ENCODE results near the gene OR52N4. TPM values are rescaled to one million over a fixed set of nuclear protein-coding genes. Genes with fewer than 3 reads are reported as not detected.

The OR52N4 gene
- total RNA-seq, result 0.33 TPM in 1 of 2 replicates, not detected in the other
- 0.08 TPM in 1 of 2 replicates, not detected in the other for polyA plus RNA-seq
- not detected in 2 replicates for polyA plus RNA-seq (2012)
- polyA minus RNA-seq (ENCODE audit: low replicate concordance), result not detected in 2 replicates

DNA sequence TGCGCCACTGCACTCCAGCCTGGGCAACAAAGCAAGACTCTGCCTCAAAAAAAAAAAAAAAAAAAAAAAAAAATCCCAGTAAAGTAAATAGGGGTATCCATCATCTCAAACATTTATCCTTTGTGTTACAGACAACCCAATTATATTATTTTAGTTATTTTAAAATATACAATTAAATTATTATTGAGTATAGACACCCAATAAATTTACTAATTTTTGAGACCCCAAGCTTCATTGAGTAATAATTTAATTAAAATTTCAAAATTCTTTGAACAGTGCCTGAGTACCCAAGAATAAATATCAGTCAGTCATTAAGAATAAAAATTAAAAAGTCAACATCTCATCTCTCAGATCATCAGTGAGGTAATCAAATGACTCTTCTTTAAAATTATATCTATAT is at the start of gene OR52N4:
Gene OR52N4 (plus strand): TSS at position 301 of the 400 bp plus-strand sequence. CDS start 498 bp downstream, outside the sequence.
- Histone ChIP-seq H3K4me1 (ENCODE audit: control insufficient read depth, extremely low read depth, insufficient read depth, low read length) (no peaks in the 10 kb centered on the region), H3K9me3 (ENCODE audit: control insufficient read depth, insufficient read depth, low read depth, low read length) (no peaks in the 10 kb centered on the region), H4K20me1 (ENCODE audit: control insufficient read depth, extremely low read depth, insufficient read depth, low read length) (no peaks in the 10 kb centered on the region), H3K79me2 (ENCODE audit: control insufficient read depth, insufficient read depth, low read length) (no peaks in the 10 kb centered on the region), H3K4me2 (ENCODE audit: extremely low read depth, insufficient read depth, low read length) (no peak within 1 kb of the TSS), H3K27me3 (ENCODE audit: control insufficient read depth, insufficient read depth, low read length) (no peaks in the 10 kb centered on the region), H3K27ac (ENCODE audit: insufficient read depth, low read length) (no peak within 1 kb of the TSS), H3K36me3 (ENCODE audit: control insufficient read depth, insufficient read depth, low read length) (no peaks in the 10 kb centered on the region), H3K4me3 (replicated peaks in 1 of 4; ENCODE audit: control extremely low read depth in 1 of 4, insufficient read depth in 1 of 4, low read depth in 3 of 4, low read length in 4 of 4) (no peak within 1 kb of the TSS), H2AFZ (ENCODE audit: low read length) (no peak within 1 kb of the TSS), H3K9ac (ENCODE audit: insufficient read depth, low read length) (no peak within 1 kb of the TSS)
- TF ChIP-seq, protein P1, sequence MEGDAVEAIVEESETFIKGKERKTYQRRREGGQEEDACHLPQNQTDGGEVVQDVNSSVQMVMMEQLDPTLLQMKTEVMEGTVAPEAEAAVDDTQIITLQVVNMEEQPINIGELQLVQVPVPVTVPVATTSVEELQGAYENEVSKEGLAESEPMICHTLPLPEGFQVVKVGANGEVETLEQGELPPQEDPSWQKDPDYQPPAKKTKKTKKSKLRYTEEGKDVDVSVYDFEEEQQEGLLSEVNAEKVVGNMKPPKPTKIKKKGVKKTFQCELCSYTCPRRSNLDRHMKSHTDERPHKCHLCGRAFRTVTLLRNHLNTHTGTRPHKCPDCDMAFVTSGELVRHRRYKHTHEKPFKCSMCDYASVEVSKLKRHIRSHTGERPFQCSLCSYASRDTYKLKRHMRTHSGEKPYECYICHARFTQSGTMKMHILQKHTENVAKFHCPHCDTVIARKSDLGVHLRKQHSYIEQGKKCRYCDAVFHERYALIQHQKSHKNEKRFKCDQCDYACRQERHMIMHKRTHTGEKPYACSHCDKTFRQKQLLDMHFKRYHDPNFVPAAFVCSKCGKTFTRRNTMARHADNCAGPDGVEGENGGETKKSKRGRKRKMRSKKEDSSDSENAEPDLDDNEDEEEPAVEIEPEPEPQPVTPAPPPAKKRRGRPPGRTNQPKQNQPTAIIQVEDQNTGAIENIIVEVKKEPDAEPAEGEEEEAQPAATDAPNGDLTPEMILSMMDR (conservative IDR thresholded peaks at IDR 0.05 in 1 of 2, IDR thresholded peaks at IDR 0.05 in 1 of 2; ENCODE audit: low read depth in 1 of 2, low read length in 2 of 2), result no peak
- no peak for TF ChIP-seq EZH2 (IDR thresholded peaks at IDR 0.05; ENCODE audit: low read length, missing control alignments)
- no peak for DNase-seq (ENCODE audit: low read depth in 2 of 2)

DNA sequence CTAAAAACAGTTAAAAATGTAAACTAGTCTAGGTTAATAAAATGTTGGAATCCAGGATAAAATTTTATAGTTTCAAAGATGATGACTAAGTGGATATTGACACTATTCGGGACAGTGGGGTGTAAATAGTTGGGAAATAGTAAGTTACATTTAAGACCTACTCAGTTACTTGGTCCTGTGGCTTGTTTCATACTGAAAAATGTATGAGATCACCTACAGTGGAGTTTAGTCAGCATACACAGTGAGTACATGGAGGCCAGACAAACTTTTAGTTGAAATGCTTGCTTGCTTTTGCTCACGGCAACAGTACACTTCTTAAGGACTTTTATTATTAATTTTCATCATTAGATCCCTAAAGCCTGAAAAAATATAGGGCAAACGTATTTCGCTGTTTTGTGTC is 48.4 kb upstream of the OR52N4 start:
- Histone ChIP-seq H3K9ac (ENCODE audit: insufficient read depth, low read length) (no peak overlapping the region), H3K79me2 (ENCODE audit: control insufficient read depth, insufficient read depth, low read length) (no peaks in the 10 kb centered on the region), H3K9me3 (ENCODE audit: control insufficient read depth, insufficient read depth, low read depth, low read length) (no peaks in the 10 kb centered on the region), H3K27ac (ENCODE audit: insufficient read depth, low read length) (no peak overlapping the region), H4K20me1 (ENCODE audit: control insufficient read depth, extremely low read depth, insufficient read depth, low read length) (no peaks in the 10 kb centered on the region), H3K36me3 (ENCODE audit: control insufficient read depth, insufficient read depth, low read length) (peaks cover 5% of the 10 kb centered on the region), H3K4me1 (ENCODE audit: control insufficient read depth, extremely low read depth, insufficient read depth, low read length) (no peaks in the 10 kb centered on the region), H3K27me3 (ENCODE audit: control insufficient read depth, insufficient read depth, low read length) (no peaks in the 10 kb centered on the region), H3K4me3 (replicated peaks in 1 of 4; ENCODE audit: control extremely low read depth in 1 of 4, insufficient read depth in 1 of 4, low read depth in 3 of 4, low read length in 4 of 4) (no peak overlapping the region), H2AFZ (ENCODE audit: low read length) (no peak overlapping the region), H3K4me2 (ENCODE audit: extremely low read depth, insufficient read depth, low read length) (no peak overlapping the region)
- no peak for TF ChIP-seq EZH2 (IDR thresholded peaks at IDR 0.05; ENCODE audit: low read length, missing control alignments)
- TF ChIP-seq, protein P1 (conservative IDR thresholded peaks at IDR 0.05 in 1 of 2, IDR thresholded peaks at IDR 0.05 in 1 of 2; ENCODE audit: low read depth in 1 of 2, low read length in 2 of 2), result no peak
- DNase-seq (ENCODE audit: low read depth in 2 of 2), result peak in 1 of 2 donors; percentile 39

DNA sequence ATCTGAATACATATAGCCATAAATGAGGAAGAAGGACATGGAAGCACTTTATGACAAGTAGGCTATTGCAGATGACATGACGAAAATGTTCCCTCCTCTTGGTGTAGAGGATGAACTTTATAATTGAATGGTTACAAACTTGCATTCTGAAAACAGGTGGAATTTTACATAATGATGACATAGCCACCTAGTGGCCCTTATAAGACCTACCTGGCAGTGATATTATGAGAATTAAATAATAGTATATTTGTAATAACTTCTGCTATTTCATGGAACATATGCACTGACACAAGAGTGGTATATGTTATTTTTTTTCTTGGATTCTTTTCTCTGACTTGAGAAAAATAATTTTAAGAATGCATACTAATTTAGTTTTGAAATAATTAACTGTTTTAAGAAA is 41.5 kb upstream of the OR52N4 start:
- Histone ChIP-seq H3K9ac (ENCODE audit: insufficient read depth, low read length) (no peak overlapping the region), H4K20me1 (ENCODE audit: control insufficient read depth, extremely low read depth, insufficient read depth, low read length) (no peaks in the 10 kb centered on the region), H2AFZ (ENCODE audit: low read length) (no peak overlapping the region), H3K4me3 (replicated peaks in 1 of 4; ENCODE audit: control extremely low read depth in 1 of 4, insufficient read depth in 1 of 4, low read depth in 3 of 4, low read length in 4 of 4) (no peak overlapping the region), H3K27me3 (ENCODE audit: control insufficient read depth, insufficient read depth, low read length) (no peaks in the 10 kb centered on the region), H3K4me1 (ENCODE audit: control insufficient read depth, extremely low read depth, insufficient read depth, low read length) (no peaks in the 10 kb centered on the region), H3K79me2 (ENCODE audit: control insufficient read depth, insufficient read depth, low read length) (no peaks in the 10 kb centered on the region), H3K27ac (ENCODE audit: insufficient read depth, low read length) (no peak overlapping the region), H3K9me3 (ENCODE audit: control insufficient read depth, insufficient read depth, low read depth, low read length) (no peaks in the 10 kb centered on the region), H3K36me3 (ENCODE audit: control insufficient read depth, insufficient read depth, low read length) (peaks cover 3% of the 10 kb centered on the region), H3K4me2 (ENCODE audit: extremely low read depth, insufficient read depth, low read length) (no peak overlapping the region)
- TF ChIP-seq EZH2 (IDR thresholded peaks at IDR 0.05; ENCODE audit: low read length, missing control alignments), result no peak
- TF ChIP-seq, protein P1 (conservative IDR thresholded peaks at IDR 0.05 in 1 of 2, IDR thresholded peaks at IDR 0.05 in 1 of 2; ENCODE audit: low read depth in 1 of 2, low read length in 2 of 2), result peak; percentile 13 to 37
- DNase-seq (ENCODE audit: low read depth in 2 of 2), result peak in 1 of 2 donors; percentile 21
